HCT116 (cell line): ENCODE measurements around the gene VIT.

ENCODE experiments used
- CTCF ChIP-seq, 3 experiments: fragments of 200-600 bp in 1 of 3; sonication (generic) in 1 of 3; IDR thresholded peaks in 2 of 3; conservative IDR thresholded peaks in 1 of 3; 2 replicates each; pipeline ENCODE4 v1.5.1; 2012 to 2017; ENCODE audit warnings: low read depth in 2 of 3, low read length in 2 of 3, antibody characterized with exemption in 1 of 3, borderline replicate concordance in 1 of 3, control low read depth in 1 of 3, mild to moderate bottlenecking in 1 of 3, mixed read lengths in 1 of 3, mixed run types in 1 of 3, moderate library complexity in 1 of 3; ENCODE audit not compliant: insufficient read depth in 1 of 3
- POLR2AphosphoS5 ChIP-seq: IDR thresholded peaks from 2 replicates; pipeline ENCODE4 v1.6.1; 2011; ENCODE audit warnings: mild to moderate bottlenecking, low read depth, low read length, moderate library complexity

- no peak for TF ChIP-seq CTCF (IDR thresholded peaks at IDR 0.05 in 2 of 3, conservative IDR thresholded peaks at IDR 0.05 in 1 of 3; ENCODE audit: borderline replicate concordance in 1 of 3, insufficient read depth in 1 of 3, low read depth in 2 of 3, low read length in 2 of 3)
- no peak for TF ChIP-seq POLR2AphosphoS5
These were observed 19.6 kb downstream of the VIT start for GRCh38 chr2:36716111-36716510.
